Measurements from ENCODE around the gene HMSD.
A peak's percentile ranks its signal among the peaks of the same experiment; 100 is the strongest.

DNA sequence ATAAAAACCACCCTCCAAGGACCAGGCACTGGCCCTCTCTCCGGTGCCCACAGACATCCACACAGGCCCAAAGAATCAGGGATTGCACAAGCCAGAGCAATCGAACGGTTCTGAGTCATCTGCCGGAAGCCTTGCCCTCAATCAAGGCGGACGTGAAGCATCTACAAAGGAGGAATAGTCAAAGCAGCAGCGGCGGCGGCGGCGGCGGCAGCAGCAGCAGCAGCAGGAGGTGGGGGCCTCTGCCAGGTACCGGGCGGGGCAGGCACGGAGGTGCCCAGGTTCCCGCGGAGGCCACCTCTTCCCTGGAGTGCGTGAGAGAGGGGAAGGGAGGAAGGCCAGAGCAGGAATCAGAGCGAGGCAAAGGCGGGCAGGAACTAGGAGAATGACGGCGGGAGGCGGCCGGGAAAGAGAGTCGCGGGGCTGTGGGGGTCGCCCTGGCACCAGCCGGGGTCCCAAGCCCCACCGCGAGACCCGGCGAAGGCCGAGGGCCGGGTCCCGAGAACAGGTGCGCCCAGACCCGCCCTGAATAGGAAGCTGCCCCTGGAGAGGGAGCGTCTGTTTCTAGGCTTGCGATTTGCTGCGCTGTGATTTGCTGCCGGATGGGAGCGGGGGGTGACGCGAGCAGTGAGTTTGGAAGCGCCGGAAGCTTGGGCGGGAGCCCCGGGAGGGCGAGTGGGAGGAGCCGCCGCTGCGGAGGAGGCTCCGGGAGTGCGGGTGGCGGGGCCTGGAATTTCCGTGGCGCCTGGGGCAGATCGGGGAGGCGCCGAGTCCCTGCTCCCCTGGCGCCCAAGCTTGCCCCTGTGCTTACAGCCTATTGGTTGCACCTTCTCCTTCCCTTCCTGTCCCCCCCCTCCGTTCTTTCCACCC, 21.1 kb downstream of the HMSD start, which contains the start of gene SERPINB8:
- TF ChIP-seq, protein P1, sequence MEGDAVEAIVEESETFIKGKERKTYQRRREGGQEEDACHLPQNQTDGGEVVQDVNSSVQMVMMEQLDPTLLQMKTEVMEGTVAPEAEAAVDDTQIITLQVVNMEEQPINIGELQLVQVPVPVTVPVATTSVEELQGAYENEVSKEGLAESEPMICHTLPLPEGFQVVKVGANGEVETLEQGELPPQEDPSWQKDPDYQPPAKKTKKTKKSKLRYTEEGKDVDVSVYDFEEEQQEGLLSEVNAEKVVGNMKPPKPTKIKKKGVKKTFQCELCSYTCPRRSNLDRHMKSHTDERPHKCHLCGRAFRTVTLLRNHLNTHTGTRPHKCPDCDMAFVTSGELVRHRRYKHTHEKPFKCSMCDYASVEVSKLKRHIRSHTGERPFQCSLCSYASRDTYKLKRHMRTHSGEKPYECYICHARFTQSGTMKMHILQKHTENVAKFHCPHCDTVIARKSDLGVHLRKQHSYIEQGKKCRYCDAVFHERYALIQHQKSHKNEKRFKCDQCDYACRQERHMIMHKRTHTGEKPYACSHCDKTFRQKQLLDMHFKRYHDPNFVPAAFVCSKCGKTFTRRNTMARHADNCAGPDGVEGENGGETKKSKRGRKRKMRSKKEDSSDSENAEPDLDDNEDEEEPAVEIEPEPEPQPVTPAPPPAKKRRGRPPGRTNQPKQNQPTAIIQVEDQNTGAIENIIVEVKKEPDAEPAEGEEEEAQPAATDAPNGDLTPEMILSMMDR (conservative IDR thresholded peaks at IDR 0.05) = no peak
- TF ChIP-seq ZFX (IDR thresholded peaks at IDR 0.05) = 0 out of 2 replicates have a peak, but pooled peaks have one; percentile 16

All from C4-2B (cell line).